HG03280 (cell line): ENCODE measurements around the gene KCNF1.

Experiments used
- ATAC-seq: cut with Tn5 transposase; IDR thresholded peaks from one replicate; pipeline ENCODE4 v1.9.1; 2021; ENCODE audit warnings: mild to moderate bottlenecking, moderate library complexity; ENCODE audit not compliant: unreplicated experiment

The KCNF1 gene, protein sequence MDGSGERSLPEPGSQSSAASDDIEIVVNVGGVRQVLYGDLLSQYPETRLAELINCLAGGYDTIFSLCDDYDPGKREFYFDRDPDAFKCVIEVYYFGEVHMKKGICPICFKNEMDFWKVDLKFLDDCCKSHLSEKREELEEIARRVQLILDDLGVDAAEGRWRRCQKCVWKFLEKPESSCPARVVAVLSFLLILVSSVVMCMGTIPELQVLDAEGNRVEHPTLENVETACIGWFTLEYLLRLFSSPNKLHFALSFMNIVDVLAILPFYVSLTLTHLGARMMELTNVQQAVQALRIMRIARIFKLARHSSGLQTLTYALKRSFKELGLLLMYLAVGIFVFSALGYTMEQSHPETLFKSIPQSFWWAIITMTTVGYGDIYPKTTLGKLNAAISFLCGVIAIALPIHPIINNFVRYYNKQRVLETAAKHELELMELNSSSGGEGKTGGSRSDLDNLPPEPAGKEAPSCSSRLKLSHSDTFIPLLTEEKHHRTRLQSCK

DNA sequence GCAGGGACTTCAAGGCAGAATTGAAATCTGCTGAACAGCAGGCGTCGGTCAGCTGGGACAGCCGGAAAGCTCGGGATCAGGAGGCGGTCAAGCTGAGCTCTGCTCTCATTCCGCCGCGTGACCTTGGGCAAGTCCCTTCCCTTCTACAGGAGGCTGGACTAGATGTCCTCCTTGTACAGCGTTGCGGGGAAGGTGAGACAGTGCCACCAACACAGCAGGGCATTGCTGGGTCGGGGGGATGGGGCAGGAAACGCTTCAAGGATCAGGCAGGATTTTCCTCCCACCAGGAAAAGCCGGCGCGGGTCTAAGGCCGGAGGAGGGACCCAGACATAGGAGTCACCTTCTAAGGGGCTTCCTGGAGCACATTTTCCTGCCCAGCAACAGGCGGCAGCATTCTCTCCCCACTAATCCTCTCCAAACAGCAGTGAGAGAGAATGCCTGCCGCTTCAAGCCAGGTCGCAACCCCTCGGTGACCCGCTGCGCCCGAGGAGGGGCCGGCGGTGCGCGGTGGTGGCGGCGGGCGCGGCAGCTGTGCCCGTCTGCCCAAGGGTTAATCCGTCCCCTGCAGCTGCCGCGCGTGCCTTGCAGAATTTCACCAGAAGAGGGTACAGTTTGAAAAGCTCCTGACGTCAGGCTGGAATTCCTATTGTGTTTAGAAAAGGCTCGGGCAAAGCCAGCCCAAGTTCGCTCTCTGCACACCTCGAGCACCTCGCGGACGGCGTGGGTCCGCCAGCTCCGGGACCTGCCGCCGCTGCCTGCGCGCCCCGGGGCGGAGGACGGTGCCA, at the start of gene KCNF1:
Gene KCNF1, plus strand, starts transcription at position 644 of the 785 bp plus-strand sequence. CDS start 493 bp downstream, outside the sequence.
- ATAC-seq, result no peak

DNA sequence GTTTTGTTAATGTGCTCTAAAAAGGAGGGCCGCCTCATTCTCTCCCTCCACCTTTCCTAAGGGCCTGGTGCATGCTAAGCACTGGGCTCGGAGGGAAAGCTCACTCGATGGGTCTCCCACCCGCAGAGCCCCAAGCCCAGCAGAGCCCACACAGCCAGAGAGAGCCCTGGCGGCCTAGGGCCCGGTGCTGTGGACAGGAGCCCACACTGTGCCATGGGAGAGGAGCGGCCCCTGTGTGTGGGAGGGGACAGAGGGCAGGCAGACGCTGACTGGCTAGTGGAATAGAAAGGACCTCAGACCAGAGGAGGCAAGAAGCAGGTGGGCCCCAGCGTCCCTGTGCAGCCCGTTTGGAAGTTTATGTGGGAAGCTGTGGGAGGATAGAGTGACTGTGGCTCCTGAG, 49.4 kb upstream of the KCNF1 start:
- no peak for ATAC-seq

DNA sequence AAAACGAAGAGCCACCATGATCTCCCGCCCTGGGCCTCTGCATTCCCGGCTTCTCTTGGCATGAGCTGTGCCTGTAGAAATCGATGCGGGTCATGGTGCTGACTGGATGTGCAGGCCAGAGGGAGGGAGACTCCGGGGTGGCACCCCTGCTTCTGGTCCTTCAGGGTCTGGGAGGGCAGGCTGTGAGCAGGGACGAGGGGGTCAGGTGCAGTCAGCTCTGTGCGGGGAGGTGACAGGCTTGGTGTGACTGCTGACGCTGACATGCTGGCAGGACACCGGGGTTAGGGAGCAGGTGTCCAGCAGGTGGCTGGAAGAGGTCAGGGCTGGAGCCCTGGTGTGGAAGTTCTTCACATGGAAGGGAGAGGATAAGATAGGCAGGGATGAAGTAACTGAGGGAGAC, 48.7 kb upstream of the KCNF1 start:
- ATAC-seq, result no peak

DNA sequence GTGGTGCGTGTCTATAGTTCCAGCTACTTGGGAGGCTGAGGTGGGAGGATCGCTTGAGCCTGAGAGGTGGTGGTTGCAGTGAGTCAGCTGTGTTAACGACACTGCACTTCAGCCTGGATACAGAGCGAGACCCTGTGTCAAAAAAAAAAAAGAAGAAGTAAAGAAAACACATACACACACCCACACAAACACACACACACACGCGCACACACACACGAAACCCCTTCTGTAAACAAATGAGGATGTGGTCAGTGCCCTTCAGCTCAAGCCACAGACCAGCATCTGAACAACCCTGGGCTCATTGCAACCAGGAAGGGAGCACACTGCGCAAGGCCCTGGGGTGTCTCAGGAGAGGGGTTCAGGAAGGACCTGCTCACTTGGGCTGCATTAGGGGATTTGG, 47.9 kb upstream of the KCNF1 start:
- ATAC-seq, result peak; percentile 71

DNA sequence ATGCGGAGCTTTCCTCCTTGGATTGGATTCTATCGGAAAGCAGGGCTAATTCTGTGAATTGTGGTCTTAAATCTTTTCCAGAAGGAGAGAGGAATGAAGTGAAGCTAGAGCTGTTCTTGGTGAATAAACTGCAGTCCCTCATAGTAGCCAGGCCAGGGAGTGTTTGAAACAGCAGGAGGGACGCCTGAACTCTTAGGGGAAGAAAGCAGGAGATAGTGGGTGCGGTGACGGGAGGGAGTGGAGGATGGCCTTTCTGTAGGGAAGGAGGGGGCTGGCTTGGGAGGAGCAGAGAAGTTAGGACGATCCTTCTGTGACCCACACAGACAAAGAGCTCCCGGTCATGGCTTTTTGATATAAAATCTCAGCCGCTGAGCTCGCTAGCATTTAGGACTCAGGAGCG, 47.5 kb upstream of the KCNF1 start:
- no peak for ATAC-seq

DNA sequence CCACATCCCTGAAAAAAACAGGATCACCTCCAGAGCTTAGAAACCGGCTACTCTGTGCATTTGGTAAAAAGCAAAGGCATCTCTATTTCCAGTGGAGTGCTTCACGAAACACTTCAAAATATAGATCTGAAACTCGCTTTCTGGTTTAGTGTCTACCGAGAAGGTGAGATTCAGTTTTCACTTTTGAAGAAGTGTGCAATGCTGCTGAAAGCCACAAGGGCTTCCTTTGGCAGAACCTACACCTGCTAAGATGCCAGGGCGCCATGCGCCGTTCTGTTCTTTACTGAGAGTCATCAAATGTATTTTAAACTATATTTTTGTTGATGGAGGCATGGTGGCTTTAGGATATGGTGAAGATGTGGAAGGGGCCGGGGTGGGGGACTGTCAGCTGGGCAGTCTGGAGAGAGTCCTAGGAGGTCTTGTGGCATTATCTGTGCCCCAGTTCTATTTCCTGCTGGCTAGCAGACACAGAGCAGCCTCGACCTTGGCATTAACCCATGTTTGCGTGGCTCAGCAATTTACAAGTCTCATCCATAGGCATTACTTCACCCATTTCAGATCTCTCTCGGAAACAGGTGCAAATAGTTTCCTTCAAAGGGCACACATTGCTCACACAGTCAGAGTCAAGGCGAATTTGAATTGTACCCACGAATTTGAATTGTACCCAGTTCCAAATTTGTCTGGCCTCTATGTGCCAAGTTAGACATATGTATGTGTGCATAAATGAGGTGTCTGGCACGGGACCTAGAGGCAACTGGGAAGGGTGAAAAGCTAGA, 46.7 kb upstream of the KCNF1 start:
- ATAC-seq, result peak; percentile 87

DNA sequence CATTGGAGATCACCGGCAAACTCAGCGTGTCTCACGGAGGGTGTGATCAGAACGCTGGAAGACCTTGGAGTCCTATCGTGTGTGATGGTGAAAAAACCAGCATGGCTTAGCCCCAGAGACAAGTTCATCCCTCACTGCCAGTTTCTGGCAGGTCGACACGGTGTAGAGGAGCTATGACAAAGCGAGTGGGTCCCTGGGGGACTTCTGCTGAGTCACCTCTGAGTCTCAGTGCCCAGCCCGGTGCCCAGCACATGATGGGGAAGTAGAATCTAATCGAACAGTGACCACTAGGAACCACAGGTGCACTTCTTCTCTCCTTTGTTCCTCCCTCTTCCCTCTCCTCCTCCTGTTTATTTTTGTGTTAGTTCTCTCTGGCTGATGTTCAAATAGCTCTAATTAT, 45.9 kb upstream of the KCNF1 start:
- no peak for ATAC-seq

DNA sequence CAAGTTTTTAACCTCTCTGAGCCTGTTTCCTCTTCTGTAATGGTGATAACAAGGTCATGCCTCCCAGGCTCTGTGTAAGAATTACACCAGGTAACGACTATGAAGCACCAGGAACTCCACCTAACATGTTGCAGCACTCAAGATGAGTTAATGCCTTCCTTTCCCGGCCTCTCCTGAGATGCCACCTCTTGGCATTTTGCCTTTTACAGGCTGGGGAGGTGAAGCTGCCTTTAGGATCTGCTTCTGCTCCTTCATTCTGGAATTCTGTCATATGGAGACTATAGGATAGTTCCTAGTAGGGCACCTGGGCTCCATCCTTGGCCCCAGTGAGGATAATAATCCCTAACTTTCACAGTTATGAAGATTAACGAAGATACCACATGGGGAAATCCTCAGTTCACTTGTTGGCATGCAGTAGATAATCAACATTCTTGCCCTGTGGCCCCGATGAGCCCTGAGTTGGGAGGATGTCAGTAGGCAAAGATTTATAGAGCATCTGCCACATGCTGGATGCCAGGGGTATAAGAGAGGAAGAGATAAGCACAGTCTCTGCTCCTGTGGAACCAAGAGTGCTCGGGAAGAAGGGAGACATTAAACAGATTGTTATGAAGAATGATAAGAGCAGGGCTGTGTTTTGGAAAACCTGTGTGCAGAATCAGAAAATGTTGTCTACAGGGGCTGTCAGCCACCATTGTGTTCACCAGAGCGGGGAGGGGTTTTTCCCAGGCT, 43.9 kb upstream of the KCNF1 start:
- no peak for ATAC-seq

DNA sequence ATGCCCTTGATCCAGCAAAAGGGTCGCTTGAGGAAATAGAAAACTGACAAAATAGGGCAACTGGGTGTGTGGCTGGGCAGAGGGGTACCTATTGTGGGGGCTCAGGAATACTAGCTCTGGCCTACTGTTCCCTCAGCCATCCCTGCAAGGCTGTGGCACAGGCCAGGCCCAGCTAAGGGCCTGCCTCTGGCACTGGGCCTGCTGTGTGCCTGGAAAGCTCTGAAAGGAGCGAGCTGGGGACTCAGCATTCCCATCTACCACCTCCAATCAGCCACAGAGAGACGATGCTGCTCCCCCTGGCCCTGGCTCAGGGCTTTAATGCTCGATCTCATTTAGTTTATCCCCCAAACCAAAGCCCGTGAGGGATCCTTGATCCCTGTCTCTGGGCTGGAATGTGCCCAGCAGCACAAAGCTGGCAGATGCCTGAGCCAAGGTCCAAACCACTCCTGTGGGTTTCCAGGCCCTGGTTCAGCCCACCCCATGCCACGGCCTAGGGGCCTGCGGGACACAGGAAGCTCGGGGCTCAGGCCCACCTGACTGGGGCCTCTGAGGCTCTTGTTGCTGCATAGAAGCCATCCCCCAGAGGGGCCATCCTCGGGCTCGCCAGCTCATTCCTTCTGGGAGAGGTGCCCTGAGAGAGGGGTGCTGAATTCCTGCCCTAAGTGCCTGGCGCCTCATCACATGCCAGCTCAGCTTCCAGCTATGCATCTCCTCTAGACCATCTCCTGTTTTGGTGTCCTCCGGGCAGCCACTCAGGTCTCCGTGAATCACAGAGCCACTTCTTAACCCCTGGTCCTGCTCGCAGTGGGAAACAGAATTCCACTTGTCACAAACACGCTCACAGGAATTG, 43.0 kb upstream of the KCNF1 start:
- no peak for ATAC-seq

DNA sequence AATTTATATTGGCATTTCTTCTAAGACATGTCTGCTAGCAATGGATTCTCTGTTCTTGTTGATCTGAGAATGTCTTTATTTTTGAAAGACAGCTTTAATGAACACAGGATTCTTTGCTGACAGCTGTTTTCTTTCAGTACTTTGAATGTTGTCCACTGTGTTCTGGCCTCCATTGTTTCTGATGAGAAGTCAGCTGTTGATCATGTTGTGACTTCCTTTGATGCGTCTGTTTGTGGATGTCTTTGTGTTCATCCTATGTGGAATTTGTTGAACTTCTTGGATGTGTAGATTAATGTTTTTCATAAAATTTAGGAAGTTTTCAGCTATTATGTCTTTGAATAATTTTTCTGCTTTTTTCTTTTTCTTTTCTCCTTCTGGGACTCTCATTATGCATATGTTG, 39.8 kb upstream of the KCNF1 start:
- ATAC-seq, result no peak

DNA sequence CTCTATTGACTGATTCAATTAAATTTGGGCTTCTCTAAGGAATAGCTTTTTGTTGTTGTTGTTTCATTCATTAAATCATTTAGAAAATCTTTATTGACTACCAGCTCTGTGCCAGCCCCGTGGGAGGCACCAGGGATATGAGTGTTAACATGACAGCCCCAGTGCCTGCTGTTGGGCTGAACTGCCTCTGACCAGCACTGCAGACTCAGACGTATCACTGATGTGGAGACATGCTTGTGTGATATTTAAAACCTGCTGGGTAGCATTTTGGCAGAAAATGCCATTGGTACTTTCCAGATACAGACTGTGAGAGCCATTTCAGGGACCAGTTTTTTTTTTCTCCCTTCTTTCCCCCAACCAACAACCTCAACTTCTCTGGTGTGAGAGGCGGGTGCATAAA, 38.6 kb upstream of the KCNF1 start:
- ATAC-seq, result no peak

DNA sequence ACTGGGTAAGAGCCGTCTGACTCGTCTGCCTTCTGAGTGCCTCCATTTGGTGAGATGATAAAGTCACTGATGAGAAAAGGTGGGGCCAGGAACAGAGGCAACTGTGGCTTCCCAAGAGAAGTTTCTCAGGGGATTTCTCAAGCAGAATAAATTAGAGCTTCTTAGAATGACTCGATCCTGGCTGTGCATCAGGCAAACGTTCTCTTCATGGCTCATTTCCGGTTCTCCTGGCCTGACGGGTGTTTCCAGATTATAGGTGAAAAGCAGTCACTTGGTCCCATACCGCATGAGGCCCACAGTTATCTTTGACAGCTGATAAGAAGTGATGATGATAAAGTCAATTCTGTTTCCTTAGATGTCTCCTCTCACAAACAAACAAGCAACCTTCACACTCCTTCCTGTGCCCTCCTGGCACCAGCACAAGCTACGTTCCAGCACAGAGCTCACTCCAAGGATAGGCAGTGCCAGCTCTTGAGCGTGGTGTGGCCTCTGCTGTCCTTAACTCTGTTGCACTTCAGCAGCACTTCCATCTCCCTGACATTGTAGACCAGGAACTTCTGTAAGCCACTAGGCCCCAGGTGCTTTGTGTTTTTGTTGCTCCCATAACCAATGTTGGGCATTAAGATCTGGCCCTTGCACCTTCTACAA, 37.8 kb upstream of the KCNF1 start:
- no peak for ATAC-seq

DNA sequence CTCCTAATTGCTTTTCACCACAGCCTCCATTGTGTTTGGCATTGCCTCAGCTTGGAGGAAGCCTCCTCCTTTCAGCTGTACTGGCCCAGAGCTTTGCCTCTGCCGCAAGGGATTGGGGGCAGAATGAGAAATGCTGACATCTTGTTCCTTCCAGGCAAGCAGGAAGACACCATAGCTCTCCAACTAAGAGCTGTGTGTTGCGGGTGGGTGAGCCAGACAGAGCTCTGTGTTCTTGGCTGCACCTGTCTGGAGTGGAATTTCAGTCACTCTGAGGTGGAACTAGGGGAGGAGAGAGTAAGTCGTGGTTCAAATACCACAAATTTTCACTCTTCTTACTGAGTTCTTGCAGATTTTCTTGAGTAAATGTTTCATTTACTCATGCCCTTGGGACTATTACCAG, 36.6 kb upstream of the KCNF1 start:
- ATAC-seq, result no peak

DNA sequence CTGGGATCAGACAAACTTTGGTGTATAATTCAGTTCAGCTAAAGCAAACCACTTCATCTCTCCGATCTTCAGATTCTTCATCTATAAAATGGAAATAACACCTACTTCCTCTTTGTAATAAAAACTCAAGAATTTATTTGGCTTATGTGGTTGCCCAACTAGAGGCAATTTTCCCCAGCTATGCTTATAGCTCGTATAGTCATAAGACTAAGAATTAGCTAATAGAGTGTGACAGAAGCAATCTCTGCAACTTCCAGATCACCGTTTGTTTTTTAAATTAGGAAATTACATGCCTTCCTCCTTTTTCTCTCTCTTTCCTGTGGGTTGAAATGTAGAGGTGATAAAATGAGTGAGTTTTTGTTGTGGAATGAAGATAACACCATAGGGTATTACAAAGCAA, 35.3 kb upstream of the KCNF1 start:
- ATAC-seq, result no peak

DNA sequence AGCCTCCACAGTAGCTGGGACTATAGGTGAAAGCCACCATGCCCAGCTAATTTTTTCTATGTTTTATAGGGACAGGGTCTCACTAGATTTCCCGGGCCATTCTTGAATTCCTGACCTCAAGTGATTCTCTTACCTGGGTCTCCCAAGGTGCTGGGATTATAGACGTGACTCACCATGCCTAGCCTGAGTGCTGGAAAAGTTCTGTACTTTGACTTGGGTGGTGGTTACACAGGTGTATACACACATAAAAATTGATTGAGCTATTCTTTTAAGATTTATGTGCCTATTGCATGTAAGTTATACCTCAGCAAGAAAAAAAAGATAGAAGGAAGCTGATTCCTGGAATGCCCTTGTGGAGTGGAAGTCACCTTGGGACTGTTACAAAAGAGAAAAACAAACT, 34.8 kb upstream of the KCNF1 start:
- no peak for ATAC-seq

DNA sequence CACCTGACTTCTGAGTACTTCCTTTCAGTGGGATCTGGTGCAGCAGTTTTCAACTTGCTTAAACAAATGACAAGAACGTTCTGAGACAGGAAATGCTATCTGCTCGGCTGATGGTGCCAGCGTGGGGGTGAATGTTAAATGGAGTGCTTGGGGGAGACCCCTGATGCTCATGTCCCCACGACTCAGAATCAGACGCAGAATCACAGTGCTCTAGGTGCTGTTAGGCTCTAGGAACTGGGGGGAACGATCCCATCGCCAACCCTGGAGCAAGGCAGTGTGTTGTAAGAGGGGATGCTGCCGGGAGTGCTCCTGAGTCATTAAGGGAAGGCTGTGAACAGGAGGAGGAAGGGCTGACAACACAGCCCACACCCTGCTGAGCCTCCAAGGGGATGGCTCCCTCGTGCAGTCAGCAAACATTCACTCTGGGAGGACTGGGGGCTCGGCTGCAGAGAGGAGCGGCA, 34.1 kb upstream of the KCNF1 start:
- no peak for ATAC-seq

DNA sequence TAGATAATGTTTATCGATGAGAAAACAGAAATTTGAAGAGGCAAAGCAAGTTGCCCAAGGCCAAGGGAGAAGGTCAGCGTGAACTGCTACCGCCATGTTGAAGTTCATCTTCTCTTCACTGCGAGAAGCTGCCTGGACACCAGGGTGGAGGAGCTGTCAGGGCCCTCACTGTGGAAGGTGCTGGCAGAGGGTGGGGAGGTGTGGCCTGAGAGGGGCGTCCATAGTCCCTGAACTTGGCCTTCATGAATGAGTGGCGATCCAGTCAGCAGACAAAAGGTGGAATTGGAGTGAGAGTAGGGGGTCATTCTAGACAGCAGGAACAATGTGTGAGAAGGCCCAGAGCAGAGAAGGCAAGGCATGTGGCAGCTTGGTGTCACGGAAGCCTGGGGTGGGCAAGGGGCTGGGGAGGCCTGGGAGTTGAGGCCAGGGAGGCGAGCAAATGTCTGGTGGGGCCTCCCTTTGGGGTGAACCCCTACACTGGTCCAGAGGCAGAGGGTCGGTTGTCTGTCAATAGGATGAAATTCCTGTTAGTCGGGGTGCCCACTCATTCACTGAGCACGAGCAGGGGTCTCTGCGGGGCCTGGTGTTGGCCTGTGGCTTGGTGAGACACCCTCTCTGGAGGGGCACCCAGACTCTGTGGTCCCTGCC, 33.3 kb upstream of the KCNF1 start:
- no peak for ATAC-seq

DNA sequence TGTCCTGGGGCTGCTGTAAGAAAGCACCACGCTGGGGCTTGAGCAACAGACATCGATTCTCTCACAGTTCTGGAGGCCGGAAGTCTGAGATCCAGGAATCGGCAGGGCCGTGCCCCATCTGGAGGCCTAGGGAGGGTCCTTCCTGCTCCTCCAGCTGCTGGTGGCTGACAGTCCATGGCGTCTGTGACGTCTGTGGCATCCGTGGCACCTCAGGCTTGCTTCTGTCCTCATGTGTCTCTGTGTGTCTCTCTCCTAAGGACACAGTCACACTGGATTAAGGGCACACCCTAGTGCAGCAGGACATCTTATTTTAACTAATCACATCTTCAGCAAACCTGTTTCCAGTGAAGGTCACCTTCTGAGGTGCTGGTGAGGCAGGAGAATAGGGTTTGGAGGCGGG, 32.6 kb upstream of the KCNF1 start:
- ATAC-seq, result no peak
